ENCODE results near the gene SLC34A3.

The SLC34A3 gene

GRCh38 chr9:137229903-137230704, 597 bp upstream of the SLC34A3 start:
- no peak overlapping the region for H3K4me3 ChIP-seq (replicated peaks in 1 of 2; ENCODE audit: low read depth in 2 of 2, low read length in 2 of 2)

GRCh38 chr9:137231372-137232039, 805 bp downstream of the SLC34A3 start:
- no peak for TF ChIP-seq CTCF (IDR thresholded peaks at IDR 0.05; ENCODE audit: low read depth, low read length)
- H3K4me3 ChIP-seq (replicated peaks in 1 of 2; ENCODE audit: low read depth in 2 of 2, low read length in 2 of 2), result no peak overlapping the region
- DNase-seq (ENCODE audit: low read depth in 2 of 2), result no peak

More at GRCh38 chr9:137229903-137230704, 597 bp upstream of the SLC34A3 start:
- TF ChIP-seq CTCF (IDR thresholded peaks at IDR 0.05; ENCODE audit: low read depth, low read length), result no peak
- no peak for DNase-seq (ENCODE audit: low read depth in 2 of 2)

GRCh38 chr9:137232101-137232500, 1.4 kb downstream of the SLC34A3 start:
- no peak for DNase-seq (ENCODE audit: low read depth in 2 of 2)
- H3K4me3 ChIP-seq (replicated peaks in 1 of 2; ENCODE audit: low read depth in 2 of 2, low read length in 2 of 2), result no peak overlapping the region
- TF ChIP-seq CTCF (IDR thresholded peaks at IDR 0.05; ENCODE audit: low read depth, low read length), result no peak

- H3K4me3 ChIP-seq (replicated peaks in 1 of 2; ENCODE audit: low read depth in 2 of 2, low read length in 2 of 2), result no peak overlapping the region
Measured at GRCh38 chr9:137232510-137232909, 1.8 kb downstream of the SLC34A3 start.

GRCh38 chr9:137233143-137233980, 2.7 kb downstream of the SLC34A3 start:
- TF ChIP-seq CTCF (IDR thresholded peaks at IDR 0.05; ENCODE audit: low read depth, low read length), result no peak
- no peak overlapping the region for H3K4me3 ChIP-seq (replicated peaks in 1 of 2; ENCODE audit: low read depth in 2 of 2, low read length in 2 of 2)
- no peak for DNase-seq (ENCODE audit: low read depth in 2 of 2)

More at GRCh38 chr9:137232510-137232909, 1.8 kb downstream of the SLC34A3 start:
- DNase-seq (ENCODE audit: low read depth in 2 of 2), result no peak
- no peak for TF ChIP-seq CTCF (IDR thresholded peaks at IDR 0.05; ENCODE audit: low read depth, low read length)

- no peak for TF ChIP-seq CTCF (IDR thresholded peaks at IDR 0.05; ENCODE audit: low read depth, low read length)
- DNase-seq (ENCODE audit: low read depth in 2 of 2), result no peak
Measured at GRCh38 chr9:137234055-137234697, 3.5 kb downstream of the SLC34A3 start.

More at GRCh38 chr9:137234055-137234697, 3.5 kb downstream of the SLC34A3 start:
- H3K4me3 ChIP-seq (replicated peaks in 1 of 2; ENCODE audit: low read depth in 2 of 2, low read length in 2 of 2), result no peak overlapping the region

All from cardiac fibroblast (primary cell).